IMR-90 (cell line): ENCODE measurements around the gene RPE. TPM values are rescaled to one million over a fixed set of nuclear protein-coding genes. Genes with fewer than 3 reads are reported as not detected.

Source experiments
- ATAC-seq: fragments of 200-7000 bp; cut with Tn5 transposase; 2 replicates; pipeline ENCODE4 v1.9.1; 2020; ENCODE audit warnings: low read depth, mild to moderate bottlenecking, moderate library complexity
- BruUV-seq: library from RNA; stranded (reverse); fragments of 400-500 nt; replicated peaks from 2 replicates; lab custom pipeline; 2021; lab: Mats Ljungman, UMichigan
- CTCF ChIA-PET: fragments of 300-600 bp; formaldehyde crosslinking; extraction: SDS; loops from one replicate; lab custom pipeline; 2021; ENCODE audit warnings: antibody characterized with exemption; lab: Yijun Ruan, JAX
- POLR2A ChIA-PET: fragments of 300-600 bp; sonication (Branson Sonifier 250); formaldehyde crosslinking; loops from one replicate; lab custom pipeline; 2022; ENCODE audit warnings: antibody characterized with exemption; ENCODE audit not compliant: unreplicated experiment; lab: Charles Lee
- DNase-seq: peaks from one replicate; pipeline ENCODE4 v3.0.0; 2013
- H2AFZ ChIP-seq: replicated peaks from 2 replicates; pipeline ENCODE3; 2013; ENCODE audit warnings: low read length, mild to moderate bottlenecking; ENCODE audit not compliant: poor library complexity
- H2AK5ac ChIP-seq: 2 replicates; pipeline ENCODE4 v1.6.1; 2013; ENCODE audit warnings: low read depth, low read length, inconsistent platforms
- H2AK9ac ChIP-seq: replicated peaks from 2 replicates; pipeline ENCODE3; 2013; ENCODE audit warnings: mild to moderate bottlenecking, low read depth, low read length, moderate library complexity; ENCODE audit not compliant: poor library complexity
- H2BK120ac ChIP-seq: 2 replicates; pipeline ENCODE4 v1.6.1; 2013; ENCODE audit warnings: low read depth, low read length, inconsistent platforms
- H2BK15ac ChIP-seq: 3 replicates; pipeline ENCODE4 v1.6.1; 2013; ENCODE audit warnings: low read depth, low read length, inconsistent platforms
- H2BK20ac ChIP-seq: 2 replicates; pipeline ENCODE4 v1.6.1; 2013; ENCODE audit warnings: low read depth, mild to moderate bottlenecking, inconsistent platforms, low read length, moderate library complexity
- H2BK5ac ChIP-seq: 2 replicates; pipeline ENCODE4 v1.6.1; 2013; ENCODE audit warnings: mild to moderate bottlenecking, low read depth, low read length, inconsistent platforms; ENCODE audit not compliant: poor library complexity, severe bottlenecking
- H3K14ac ChIP-seq: replicated peaks from 2 replicates; pipeline ENCODE4 v1.6.1; 2013; ENCODE audit warnings: low read depth, low read length, inconsistent platforms
- H3K18ac ChIP-seq: 2 replicates; pipeline ENCODE4 v1.6.1; 2013; ENCODE audit warnings: low read depth, low read length, control low read depth
- H3K23ac ChIP-seq: 2 replicates; pipeline ENCODE4 v1.6.1; 2013; ENCODE audit warnings: low read depth, low read length, inconsistent platforms
- H3K27ac ChIP-seq: 2 replicates; pipeline ENCODE4 v1.5.1; 2013; ENCODE audit warnings: mild to moderate bottlenecking, control low read depth, low read length; ENCODE audit not compliant: insufficient read depth
- H3K27me3 ChIP-seq: 2 replicates; pipeline ENCODE4 v1.6.1; 2013; ENCODE audit warnings: low read length; ENCODE audit not compliant: control insufficient read depth, insufficient read depth
- H3K36me3 ChIP-seq: 2 replicates; pipeline ENCODE4 v1.6.1; 2013; ENCODE audit warnings: low read length, mixed read lengths; ENCODE audit not compliant: control insufficient read depth, insufficient read depth
- H3K4ac ChIP-seq: 2 replicates; pipeline ENCODE4 v1.6.1; 2013; ENCODE audit warnings: low read depth, low read length, inconsistent platforms
- H3K4me1 ChIP-seq: 2 replicates; pipeline ENCODE4 v1.6.1; 2013; ENCODE audit warnings: low read length, mixed read lengths; ENCODE audit not compliant: control insufficient read depth, insufficient read depth
- H3K4me2 ChIP-seq: 2 replicates; pipeline ENCODE4 v1.6.1; 2013; ENCODE audit warnings: low read depth, mild to moderate bottlenecking, control low read depth, low read length, moderate library complexity
- H3K4me3 ChIP-seq: 2 replicates; pipeline ENCODE4 v1.5.1; 2013; ENCODE audit warnings: low read depth, mild to moderate bottlenecking, control low read depth, low read length, moderate library complexity; ENCODE audit not compliant: insufficient read depth
- H3K56ac ChIP-seq: 2 replicates; pipeline ENCODE4 v1.6.1; 2013; ENCODE audit warnings: low read length, inconsistent platforms; ENCODE audit not compliant: insufficient read depth; ENCODE audit errors: extremely low read depth
- H3K79me1 ChIP-seq, 2 experiments: 2 replicates each; pipeline ENCODE4 v1.6.1; 2013; ENCODE audit warnings: low read length in 2 of 2, inconsistent platforms in 1 of 2, low read depth in 1 of 2
- H3K9ac ChIP-seq: 2 replicates; pipeline ENCODE4 v1.6.1; 2013; ENCODE audit warnings: low read depth, low read length, control low read depth
- H3K9me1 ChIP-seq: 2 replicates; pipeline ENCODE4 v1.6.1; 2013; ENCODE audit warnings: low read length, inconsistent platforms; ENCODE audit not compliant: insufficient read depth
- H3K9me3 ChIP-seq: 2 replicates; pipeline ENCODE4 v1.6.1; 2013; ENCODE audit warnings: low read length; ENCODE audit not compliant: control insufficient read depth, insufficient read depth
- H4K20me1 ChIP-seq: 2 replicates; pipeline ENCODE4 v1.6.1; 2013; ENCODE audit warnings: low read length, inconsistent platforms; ENCODE audit not compliant: insufficient read depth
- H4K5ac ChIP-seq: 2 replicates; pipeline ENCODE4 v1.6.1; 2013; ENCODE audit warnings: mild to moderate bottlenecking, low read depth, low read length, control low read depth
- H4K8ac ChIP-seq, 2 experiments: 2 replicates each; pipeline ENCODE4 v1.6.1; 2013; ENCODE audit warnings: low read depth in 2 of 2, low read length in 2 of 2, control low read depth in 1 of 2, inconsistent platforms in 1 of 2
- H4K91ac ChIP-seq: 2 replicates; pipeline ENCODE4 v1.6.1; 2013; ENCODE audit warnings: low read depth, low read length, inconsistent platforms; ENCODE audit not compliant: insufficient read depth
- CEBPB ChIP-seq: IDR thresholded peaks from 2 replicates; pipeline ENCODE4 v1.6.1; 2012; ENCODE audit warnings: low read depth, low read length, improper control_type of control experiment
- whole genome bisulfite sequencing, 2 experiments: methylation state at CpG; one replicate each; pipeline versions ENCODE4 v1.1.5 to v1.1.7; 2013; ENCODE audit warnings: missing lambda C conversion rate in 2 of 2; ENCODE audit not compliant: insufficient read length in 1 of 2; ENCODE audit errors: extremely low coverage in 2 of 2; 5-methylcytosine and 5-hydroxymethylcytosine counted together
- dilution Hi-C: fragments of 300-500 bp; cut with HindIII; formaldehyde crosslinking; loops from one replicate; pipeline ENCODE4 v1.14.3; 2018; ENCODE audit warnings: low sequenced_read_pairs; ENCODE audit not compliant: unreplicated experiment
- in situ Hi-C: fragments of 300-500 bp; cut with MboI; formaldehyde crosslinking; loops from 3 replicates; pipeline ENCODE4 v1.14.3; 2019; ENCODE audit warnings: low sequenced_read_pairs, inconsistent platforms, mixed read lengths
- intact Hi-C: fragments of 100-400 bp; cut with micrococcal nuclease; formaldehyde crosslinking; loops from 2 replicates; pipeline ENCODE4 v1.10.0; 2022
- polyA plus RNA-seq, 3 experiments: library from polyadenylated mRNA; depleted of rRNA; stranded (reverse); fragments of >200 nt; gene quantifications; 2 replicates each; pipeline ENCODE4 v1.2.3, GENCODE V29; 2012; ENCODE audit warnings: low replicate concordance in 1 of 3
- total RNA-seq: library from RNA; depleted of rRNA; stranded (reverse); fragments of >200 nt; gene quantifications from 2 replicates; pipeline ENCODE4 v1.2.3, GENCODE V29; 2012

RPE gene
- total and polyA plus RNA-seq, 2 of the 4 experiments (the other 2 are of a cell fraction): 66.7 to 339 TPM

DNA sequence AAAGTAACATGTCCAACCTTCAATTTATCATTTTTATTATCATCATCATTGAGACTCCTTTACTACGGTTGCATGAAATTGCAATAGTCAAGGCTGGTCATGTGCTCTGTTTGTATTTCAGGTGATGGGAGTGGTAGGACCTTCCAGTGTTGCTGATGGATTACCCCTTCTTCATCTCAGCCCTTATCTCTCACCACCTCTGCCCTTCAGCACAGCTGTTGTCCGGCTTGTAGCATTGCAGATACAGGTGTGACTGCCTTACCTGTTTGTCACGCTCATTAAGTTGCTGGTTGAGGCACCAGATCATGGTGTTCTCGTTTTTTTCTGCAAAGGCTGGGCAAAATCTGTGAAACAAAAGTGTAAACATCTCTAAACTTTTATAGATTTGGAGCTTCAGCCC lies 31.7 kb upstream of the RPE start:
- no peak overlapping the region for H4K5ac ChIP-seq
- no peaks in the 10 kb centered on the region; the same call in 1 of the 2 replicates for H3K27me3 ChIP-seq
- in situ Hi-C loops (loop anchor here (10.0 to 25.0 kb wide), 3 partner anchors 424 to 1583 kb away; no protein-coding TSS in a partner anchor), dilution Hi-C loops (no loop called here), intact Hi-C loops (no loop called here)
- no peaks in the 10 kb centered on the region for H3K9me1 ChIP-seq
- DNase-seq (no peak), ATAC-seq (no peak)
- no peak overlapping the region for H3K23ac ChIP-seq
- H3K4ac ChIP-seq: no peak overlapping the region
- no peak overlapping the region for H2AK5ac ChIP-seq
- H3K4me1 ChIP-seq: no peaks in the 10 kb centered on the region
- H2AK9ac ChIP-seq: no peak overlapping the region
- ChIA-PET CTCF (no interaction called here), POLR2A (no interaction called here)
- H3K56ac ChIP-seq: no peak overlapping the region
- H3K27ac ChIP-seq: no peak overlapping the region
- H2BK20ac ChIP-seq: no peak overlapping the region
- no peaks in the 10 kb centered on the region for H3K36me3 ChIP-seq
- TF ChIP-seq CEBPB: no peak
- H3K9ac ChIP-seq: no peak overlapping the region
- H2BK5ac ChIP-seq: no peak overlapping the region
- H3K4me3 ChIP-seq: no peak overlapping the region
- BruUV-seq: no TSS peak
- no peak overlapping the region for H3K4me2 ChIP-seq
- H4K91ac ChIP-seq: no peak overlapping the region
- H3K18ac ChIP-seq: no peak overlapping the region
- 17% methylated on average over 2 of the region's 4 CpGs; no CpG with 5 or more reads in 1 of the 2 experiments for WGBS, 2 experiments
- no peak overlapping the region for H2BK15ac ChIP-seq
- no peak overlapping the region for H3K14ac ChIP-seq
- no peak overlapping the region for H2BK120ac ChIP-seq
- no peaks in the 10 kb centered on the region for H3K9me3 ChIP-seq
- H3K79me1 ChIP-seq: no peaks in the 10 kb centered on the region
- no peak overlapping the region for H4K8ac ChIP-seq
- H2AFZ ChIP-seq: no peak overlapping the region
- no peaks in the 10 kb centered on the region for H4K20me1 ChIP-seq
